Lung (tissue), 12 donors: ENCODE measurements around the gene PRH1. TPM values are rescaled to one million over a fixed set of nuclear protein-coding genes. Genes with fewer than 3 reads are reported as not detected.

Experiments used
- ATAC-seq: fragments of 200-7000 bp; cut with Tn5 transposase; one replicate; pipeline ENCODE4 v1.9.1; 2020; ENCODE audit warnings: moderate number of reproducible peaks; ENCODE audit not compliant: insufficient read depth, low FRiP score
- DNase-seq, 3 donors: peaks; one replicate each; pipeline ENCODE4 v3.0.0-alpha.2; 2013 to 2017
- H3K27ac ChIP-seq, 2 donors: one replicate each; pipeline ENCODE4 v1.5.1; 2013; ENCODE audit warnings: mild to moderate bottlenecking in 2 of 2, moderate library complexity in 2 of 2, control low read depth in 1 of 2, inconsistent platforms in 1 of 2, low read depth in 1 of 2, low read length in 1 of 2
- H3K27me3 ChIP-seq, 3 donors: one replicate each; pipeline ENCODE4 v1.5.1; 2013; ENCODE audit warnings: low read length in 2 of 3; ENCODE audit not compliant: control insufficient read depth in 3 of 3, insufficient read depth in 3 of 3
- H3K36me3 ChIP-seq, 4 donors: one replicate each; pipeline ENCODE4 v1.5.1; 2013; ENCODE audit warnings: low read length in 4 of 4, mild to moderate bottlenecking in 1 of 4, moderate library complexity in 1 of 4; ENCODE audit not compliant: control insufficient read depth in 4 of 4, insufficient read depth in 4 of 4
- H3K4me1 ChIP-seq, 5 donors: one replicate each; pipeline ENCODE4 v1.5.1; 2013; ENCODE audit warnings: low read length in 5 of 5, mild to moderate bottlenecking in 2 of 5, moderate library complexity in 1 of 5; ENCODE audit not compliant: control insufficient read depth in 5 of 5, insufficient read depth in 5 of 5
- H3K4me3 ChIP-seq: one replicate; pipeline ENCODE4 v1.5.1; 2013; ENCODE audit warnings: mild to moderate bottlenecking, control low read depth, moderate library complexity
- H3K9ac ChIP-seq, 2 donors: one replicate each; pipeline ENCODE4 v1.5.1; 2013; ENCODE audit warnings: low read length in 2 of 2, control low read depth in 1 of 2; ENCODE audit not compliant: insufficient read depth in 1 of 2
- H3K9me3 ChIP-seq, 4 donors: one replicate each; pipeline ENCODE4 v1.5.1; 2013; ENCODE audit warnings: low read length in 3 of 4, mild to moderate bottlenecking in 1 of 4, moderate library complexity in 1 of 4; ENCODE audit not compliant: control insufficient read depth in 4 of 4, insufficient read depth in 3 of 4
- CTCF ChIP-seq: IDR thresholded peaks from 2 replicates; pipeline ENCODE4 v1.5.1; 2012; ENCODE audit warnings: mild to moderate bottlenecking; ENCODE audit errors: control extremely low read depth, extremely low read depth
- WGBS, 2 donors: extraction: QIAGEN DNeasy Blood & Tissue Kit; methylation state at CpG; one replicate each; pipeline ENCODE4 v1.1.7; 2013; 5-methylcytosine and 5-hydroxymethylcytosine counted together
- polyA plus RNA-seq, 2 donors: library from polyadenylated mRNA; stranded (reverse); fragments of 200-250 nt; gene quantifications; one replicate each; pipeline ENCODE4 v1.2.1, GENCODE V29; 2013
- total RNA-seq, 2 donors: library from RNA; depleted of rRNA in 1 of 2; stranded (reverse); fragments of >200 nt in 1 of 2; gene quantifications; one replicate each; pipeline ENCODE4 v1.2.1, GENCODE V29; 2014 to 2021
- donor health status: control.
- donor health status: control.
- donor health status: Bipolar disorder and iron deficiency.
- donor health status: healthy.
- donor health status: DM: yes; HTN: yes; CAD: no.

PRH1 gene
- total and polyA plus RNA-seq, 4 donors: 1.9 to 92.5 (median 13.1) TPM

- peaks cover 0 to 3% (median 0%) of the 10 kb centered on the region in 5 donors for H3K4me1 ChIP-seq
- 79 to 95% methylated on average over 2 of the region's 2 CpGs for WGBS, 2 donors
- DNase-seq (peak in 1 of 3 donors; percentile 3), ATAC-seq (no peak)
- H3K9ac ChIP-seq: no peak overlapping the region
- H3K27me3 ChIP-seq: no peaks in the 10 kb centered on the region
- no peak overlapping the region for H3K4me3 ChIP-seq
- H3K36me3 ChIP-seq: no peaks in the 10 kb centered on the region
- H3K9me3 ChIP-seq: peaks cover 0 to 2% (median 0%) of the 10 kb centered on the region in 4 donors
- TF ChIP-seq CTCF: no peak
- H3K27ac ChIP-seq: no peak overlapping the region
These were observed 7.9 kb upstream of the PRH1 start for GRCh38 chr12:10891937-10892336.

GRCh38 chr12:10889226-10889625 lies 5.2 kb upstream of the PRH1 start:
- DNase-seq: no peak
- Histone ChIP-seq H3K4me1 (peaks cover 0 to 7% (median 0%) of the 10 kb centered on the region in 5 donors), H3K4me3 (no peak overlapping the region), H3K36me3 (peaks cover 0 to 2% (median 0%) of the 10 kb centered on the region in 4 donors), H3K9ac (no peak overlapping the region), H3K27me3 (no peaks in the 10 kb centered on the region), H3K9me3 (peaks cover 0 to 4% (median 0%) of the 10 kb centered on the region in 4 donors), H3K27ac (no peak overlapping the region)
- no peak for TF ChIP-seq CTCF
- ATAC-seq: no peak

- ATAC-seq (no peak), DNase-seq (peak in 2 of 3 donors; percentile 55 to 71)
- Histone ChIP-seq H3K4me3 (no peak overlapping the region), H3K9ac (no peak overlapping the region), H3K27ac (no peak overlapping the region), H3K27me3 (no peaks in the 10 kb centered on the region), H3K9me3 (peaks cover 0 to 5% (median under 1%) of the 10 kb centered on the region in 4 donors), H3K36me3 (peaks cover 0 to 7% (median 4%) of the 10 kb centered on the region in 4 donors), H3K4me1 (peaks cover 0 to 3% (median 0%) of the 10 kb centered on the region in 5 donors)
- TF ChIP-seq CTCF: no peak
- 46 to 57% methylated on average over 2 of the region's 2 CpGs for WGBS, 2 donors
These were observed 10.7 kb downstream of the PRH1 start for GRCh38 chr12:10873378-10873777.

GRCh38 chr12:10867381-10867780 lies 16.7 kb downstream of the PRH1 start:
- no peak for TF ChIP-seq CTCF
- DNase-seq (no peak), ATAC-seq (no peak)
- 86 to 91% methylated on average over 2 of the region's 2 CpGs for WGBS, 2 donors
- Histone ChIP-seq H3K36me3 (no peaks in the 10 kb centered on the region), H3K9me3 (no peaks in the 10 kb centered on the region), H3K9ac (no peak overlapping the region), H3K4me1 (no peaks in the 10 kb centered on the region), H3K4me3 (no peak overlapping the region), H3K27ac (no peak overlapping the region), H3K27me3 (no peaks in the 10 kb centered on the region)
